ENCODE data around the gene PRKAR1A.
A peak's percentile ranks its signal among the peaks of the same experiment; 100 is the strongest.
"Not testable (repeated sequence)": the region's sequence is repeated elsewhere in the genome, so short reads cannot be mapped to it uniquely, and the experiment has no call there.

PRKAR1A gene

DNA sequence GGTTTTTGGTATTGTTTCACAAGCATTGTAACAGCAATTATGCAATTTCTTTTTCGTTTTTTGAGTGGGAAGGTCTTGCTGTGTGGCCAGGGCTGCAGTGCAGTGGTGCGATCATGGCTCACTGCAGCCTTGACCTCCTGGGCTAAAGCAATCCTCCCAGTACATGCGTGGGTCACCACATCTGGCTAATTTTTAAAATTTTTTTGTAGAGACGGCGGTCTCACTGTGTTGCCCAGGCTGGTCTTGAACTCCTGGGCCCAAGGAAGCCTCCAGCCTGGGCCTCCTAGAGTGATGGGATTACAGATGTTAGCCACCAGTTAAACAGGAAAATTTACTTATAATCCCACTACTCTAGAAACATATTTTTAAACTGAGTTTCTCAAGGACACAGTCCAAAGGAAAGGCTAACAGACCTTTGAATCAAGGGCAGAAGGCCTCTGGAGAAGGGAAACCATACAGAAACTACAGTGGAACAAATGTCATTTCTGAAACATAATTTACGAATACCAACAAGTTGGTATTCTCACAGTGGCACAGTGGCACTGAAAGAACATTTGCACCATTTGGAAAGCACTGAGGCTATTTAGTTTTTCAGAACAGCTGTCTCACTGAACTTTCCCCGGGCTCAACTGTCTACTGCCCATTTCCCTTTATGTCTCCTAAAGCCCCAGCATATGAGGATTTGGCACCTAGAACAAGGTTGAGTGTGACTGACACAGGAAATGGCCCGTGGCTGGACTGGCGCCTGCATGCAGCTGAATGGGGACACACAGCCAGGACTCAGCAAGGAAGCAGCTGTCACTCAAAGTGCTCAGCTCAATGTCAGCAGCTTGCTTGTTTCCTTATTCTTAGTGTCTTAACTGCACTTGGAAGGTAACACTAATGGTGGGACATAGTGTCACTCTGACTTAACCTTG lies 2.8 kb upstream of the PRKAR1A start:
- FAIRE-seq, result no peak
- DNase-seq (ENCODE audit: insufficient read length, low spot score), result no peak

GRCh38 chr17:68511254-68511670 lies 968 bp upstream of the PRKAR1A start:
- no peak for FAIRE-seq
- DNase-seq (ENCODE audit: insufficient read length, low spot score), result no peak

DNA sequence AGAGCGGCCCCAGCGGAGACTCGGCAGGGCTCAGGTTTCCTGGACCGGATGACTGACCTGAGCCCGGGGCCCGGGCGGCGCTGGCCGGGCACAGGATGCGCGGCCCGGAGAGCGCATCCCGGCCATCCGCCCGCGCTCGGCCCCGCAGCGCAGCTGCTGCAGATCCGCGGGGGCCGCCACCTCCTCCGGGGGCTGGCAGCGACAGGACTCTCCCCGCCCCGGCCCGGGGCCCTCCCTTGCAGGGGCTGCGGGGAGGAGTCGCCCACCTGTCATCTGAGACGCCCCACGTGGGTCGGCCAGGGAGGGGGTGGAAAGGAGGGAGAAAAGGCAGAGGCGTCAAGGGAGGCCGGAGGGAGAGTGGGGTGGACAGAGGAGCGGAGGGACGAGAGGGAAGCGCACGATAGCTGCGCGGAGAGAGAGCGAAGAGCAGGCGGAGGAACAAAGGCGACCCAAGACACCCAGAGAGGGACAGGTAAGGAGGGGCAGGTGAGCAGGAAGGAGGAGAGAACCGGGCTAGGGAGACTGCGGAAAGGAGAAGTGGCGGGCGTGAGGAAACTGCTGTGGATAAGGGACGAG lies 471 bp upstream of the PRKAR1A start:
- peak; percentile 91 for DNase-seq (ENCODE audit: insufficient read length, low spot score)
- FAIRE-seq, result peak; percentile 51

DNA sequence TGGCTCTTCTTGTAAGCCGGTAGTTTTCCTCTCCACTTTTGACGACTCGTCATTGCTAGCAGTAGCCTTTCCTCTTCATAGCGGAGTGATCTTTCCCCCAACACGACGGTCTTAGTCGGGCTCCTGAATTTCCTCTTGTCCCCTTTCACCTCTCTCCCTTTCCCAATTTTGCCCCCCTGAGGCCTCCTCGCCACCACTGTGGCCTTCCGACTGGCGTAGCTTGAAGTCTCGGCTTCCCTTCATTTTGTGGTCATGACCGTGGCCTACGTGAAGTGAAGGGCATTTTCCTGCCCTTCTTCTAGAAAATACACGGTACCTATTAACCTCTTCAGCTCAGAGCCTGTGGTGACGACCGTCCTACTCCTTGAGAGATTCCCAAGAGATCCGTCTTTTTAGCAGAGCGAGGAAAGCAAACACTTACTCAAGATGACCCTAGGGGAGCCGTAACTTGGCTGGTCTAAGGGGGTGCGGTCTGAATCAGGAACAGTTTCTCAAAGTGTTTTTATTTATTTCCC lies 787 bp downstream of the PRKAR1A start:
- DNase-seq (ENCODE audit: insufficient read length, low spot score) (peak; percentile 34), FAIRE-seq (peak; percentile 54)

DNA sequence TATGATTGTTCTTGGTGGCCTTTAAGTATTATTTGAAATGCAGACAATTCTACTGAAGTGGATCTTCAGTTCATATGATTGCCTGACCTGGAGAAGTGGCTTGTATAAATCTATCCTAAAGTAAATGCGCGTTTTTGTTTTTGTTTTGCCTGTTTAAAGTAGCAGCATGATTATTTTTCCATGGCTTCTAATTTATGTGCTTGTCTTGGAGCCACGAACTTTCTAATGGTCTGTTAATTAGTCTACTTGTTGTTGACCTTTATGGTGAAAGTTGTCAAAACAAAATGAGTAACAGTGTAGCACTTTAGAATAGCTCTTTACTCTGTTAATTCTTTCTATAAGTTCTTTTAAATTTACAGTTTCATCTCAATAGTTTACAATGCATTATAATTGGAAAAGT lies 1.7 kb downstream of the PRKAR1A start:
- no peak for FAIRE-seq

DNA sequence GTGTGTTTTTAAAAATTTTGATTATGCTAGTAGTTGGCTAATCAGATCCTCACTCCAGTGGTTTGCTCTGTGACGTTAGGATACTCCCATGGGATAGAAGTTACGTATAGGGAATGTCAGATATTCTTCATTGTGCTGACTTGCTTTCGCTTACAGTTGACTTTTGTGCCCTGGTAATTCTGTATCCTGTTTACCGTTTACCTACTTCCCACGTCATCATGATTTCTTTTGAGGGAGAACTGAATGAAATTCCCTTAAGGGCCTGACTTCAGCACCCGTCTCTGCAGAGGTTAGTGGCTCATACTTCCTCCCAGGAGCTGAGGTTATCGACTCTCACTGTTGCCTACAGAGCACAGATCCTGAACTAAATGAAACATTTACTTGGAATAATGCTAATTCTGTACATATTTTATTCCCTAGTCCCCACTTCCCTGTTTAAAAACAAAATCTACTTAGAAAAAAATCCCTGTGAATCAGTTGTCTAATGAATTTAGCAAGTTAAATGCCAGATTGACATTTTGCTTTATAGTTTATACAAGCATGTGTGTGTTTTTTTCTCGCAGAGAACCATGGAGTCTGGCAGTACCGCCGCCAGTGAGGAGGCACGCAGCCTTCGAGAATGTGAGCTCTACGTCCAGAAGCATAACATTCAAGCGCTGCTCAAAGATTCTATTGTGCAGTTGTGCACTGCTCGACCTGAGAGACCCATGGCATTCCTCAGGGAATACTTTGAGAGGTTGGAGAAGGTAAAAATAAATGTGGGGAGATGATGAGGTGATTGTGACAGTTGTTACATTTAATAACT lies 2.8 kb downstream of the PRKAR1A start:
- DNase-seq (ENCODE audit: insufficient read length, low spot score), result no peak
- no peak for FAIRE-seq

More for the DNA sequence above, 1.7 kb downstream of the PRKAR1A start:
- no peak for DNase-seq (ENCODE audit: insufficient read length, low spot score)

DNA sequence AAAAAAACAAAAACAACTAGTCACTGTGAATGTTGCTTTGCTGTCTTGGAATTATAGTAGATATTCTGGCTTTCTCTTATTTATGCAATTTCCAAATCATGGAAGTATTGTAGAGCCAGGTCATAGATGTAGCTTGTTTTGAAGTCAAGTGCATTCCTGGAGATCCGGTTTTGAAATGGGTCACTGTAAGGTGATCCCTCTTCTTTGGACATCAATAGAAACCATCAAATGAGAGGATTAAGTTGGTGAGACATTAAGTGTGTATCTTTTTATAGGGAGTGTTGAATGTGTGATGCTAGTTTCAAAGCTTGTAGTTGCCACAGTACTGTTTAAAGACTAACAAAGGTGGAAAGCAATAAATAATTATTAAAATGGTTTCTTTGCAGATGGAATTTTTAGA lies 4.5 kb downstream of the PRKAR1A start:
- FAIRE-seq (no peak), DNase-seq (ENCODE audit: insufficient read length, low spot score) (no peak)

DNA sequence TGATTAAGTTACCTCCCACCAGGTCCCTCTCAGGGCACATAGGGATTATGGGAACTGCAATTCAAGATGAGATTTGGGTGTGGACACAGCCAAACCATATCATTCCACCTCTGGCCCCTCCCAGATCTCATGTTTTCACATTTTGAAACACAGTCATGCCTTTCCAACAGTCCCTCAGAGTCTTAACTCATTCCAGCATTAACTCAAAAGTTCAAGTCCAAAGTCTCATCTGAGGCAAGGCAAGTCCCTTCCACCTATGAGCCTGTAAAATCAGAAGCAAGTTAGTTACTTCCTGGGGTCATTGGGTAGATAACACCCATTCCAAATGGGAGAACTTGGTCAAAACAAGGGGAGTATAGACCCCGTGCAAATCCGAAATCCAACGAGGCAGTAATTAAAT lies 5.4 kb downstream of the PRKAR1A start:
- FAIRE-seq, result not testable (repeated sequence)

GRCh38 chr17:68518063-68518815 lies 6.0 kb downstream of the PRKAR1A start:
- FAIRE-seq (no peak), DNase-seq (ENCODE audit: insufficient read length, low spot score) (no peak)

More for the DNA sequence above, 5.4 kb downstream of the PRKAR1A start:
- not testable (repeated sequence) for DNase-seq (ENCODE audit: insufficient read length, low spot score)

DNA sequence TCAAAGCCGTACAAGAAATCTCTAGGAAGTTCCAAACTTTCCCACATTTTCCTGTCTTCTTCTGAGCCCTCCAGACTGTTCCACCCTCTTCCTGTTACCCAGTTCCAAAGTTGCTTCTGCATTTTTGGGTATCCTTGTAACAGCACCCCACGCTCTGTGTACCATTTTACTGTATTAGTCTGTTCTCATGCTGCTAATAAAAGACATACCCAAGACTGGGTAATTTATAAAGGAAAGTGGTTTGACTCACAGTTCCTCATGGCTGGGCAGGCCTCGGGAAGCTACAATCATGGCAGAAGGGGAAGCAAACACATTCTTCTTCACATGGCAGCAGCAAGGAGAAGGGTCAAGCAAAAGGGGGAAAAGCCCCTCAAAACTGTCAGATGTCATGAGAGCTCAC lies 6.8 kb downstream of the PRKAR1A start:
- FAIRE-seq; DNase-seq (ENCODE audit: insufficient read length, low spot score): not testable (repeated sequence)

- peak; percentile 44 for FAIRE-seq
- DNase-seq (ENCODE audit: insufficient read length, low spot score), result no peak
These were observed 7.7 kb downstream of the PRKAR1A start for GRCh38 chr17:68519911-68520310.

DNA sequence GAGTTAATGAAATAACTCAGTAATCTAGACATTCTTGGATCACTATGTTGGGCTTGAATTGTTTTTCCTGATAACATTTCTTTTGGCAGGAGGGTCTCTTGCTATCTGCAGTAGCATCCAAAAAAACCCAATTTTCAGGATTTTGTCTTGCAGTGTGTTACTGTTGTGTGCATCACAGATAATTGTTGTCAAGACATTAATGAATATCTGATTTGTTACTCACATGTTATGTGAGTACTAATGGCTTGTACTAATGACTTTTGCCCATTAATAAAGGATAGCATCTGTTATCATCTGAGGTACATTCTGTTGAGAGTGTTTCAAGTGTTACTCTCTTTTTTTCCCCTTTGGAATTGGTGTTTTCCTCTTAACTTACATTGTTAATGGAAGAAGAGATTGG lies 10.0 kb downstream of the PRKAR1A start:
- no peak for DNase-seq (ENCODE audit: insufficient read length, low spot score)
- no peak for FAIRE-seq

DNA sequence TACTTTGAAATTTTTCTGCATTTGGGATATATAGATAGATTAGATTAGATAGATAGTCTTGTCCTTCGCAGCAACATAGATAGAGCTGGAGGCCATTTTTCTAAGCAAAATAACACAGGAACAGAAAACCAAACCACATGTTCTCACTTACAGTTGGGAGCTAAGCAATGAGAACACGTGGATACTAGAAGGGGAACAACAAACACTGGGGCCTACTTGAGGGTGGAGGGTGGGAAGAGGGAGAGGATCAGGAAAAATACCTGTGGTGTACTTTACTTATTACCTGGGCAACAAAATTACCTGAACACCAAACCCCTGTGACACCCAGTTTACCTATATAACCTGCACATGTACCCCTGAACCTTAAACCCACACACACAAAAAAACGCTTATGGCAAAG lies 14.3 kb downstream of the PRKAR1A start:
- DNase-seq (ENCODE audit: insufficient read length, low spot score) (no peak), FAIRE-seq (no peak)

DNA sequence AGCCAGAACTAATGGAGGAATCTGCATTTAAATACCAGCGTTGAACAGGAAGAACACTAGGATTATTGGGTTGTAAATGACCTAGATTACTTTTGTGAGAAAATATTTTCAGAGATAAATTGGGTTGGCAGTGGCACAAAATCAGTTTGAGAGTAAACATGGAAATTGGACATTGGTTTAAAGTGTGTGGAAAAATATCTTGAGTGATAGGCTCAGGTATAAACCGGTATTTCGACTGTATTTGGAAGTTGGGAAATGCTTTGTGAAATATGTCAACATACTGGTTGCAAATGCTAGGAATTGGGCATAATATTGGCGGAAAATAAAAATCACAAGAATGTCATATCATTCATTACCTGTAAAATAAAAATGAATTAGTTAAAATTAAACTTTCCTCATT lies 15.1 kb downstream of the PRKAR1A start:
- no peak for DNase-seq (ENCODE audit: insufficient read length, low spot score)
- no peak for FAIRE-seq

GRCh38 chr17:68531252-68531651 lies 19.0 kb downstream of the PRKAR1A start:
- DNase-seq (ENCODE audit: insufficient read length, low spot score) (no peak), FAIRE-seq (no peak)

- DNase-seq (ENCODE audit: insufficient read length, low spot score) (no peak), FAIRE-seq (no peak)
These were observed 20.6 kb downstream of the PRKAR1A start for GRCh38 chr17:68532826-68533225.

GRCh38 chr17:68533887-68534694 lies 21.9 kb downstream of the PRKAR1A start:
- DNase-seq (ENCODE audit: insufficient read length, low spot score) (no peak), FAIRE-seq (no peak)

GRCh38 chr17:68534695-68535088 lies 22.5 kb downstream of the PRKAR1A start:
- FAIRE-seq (no peak), DNase-seq (ENCODE audit: insufficient read length, low spot score) (no peak)

DNA sequence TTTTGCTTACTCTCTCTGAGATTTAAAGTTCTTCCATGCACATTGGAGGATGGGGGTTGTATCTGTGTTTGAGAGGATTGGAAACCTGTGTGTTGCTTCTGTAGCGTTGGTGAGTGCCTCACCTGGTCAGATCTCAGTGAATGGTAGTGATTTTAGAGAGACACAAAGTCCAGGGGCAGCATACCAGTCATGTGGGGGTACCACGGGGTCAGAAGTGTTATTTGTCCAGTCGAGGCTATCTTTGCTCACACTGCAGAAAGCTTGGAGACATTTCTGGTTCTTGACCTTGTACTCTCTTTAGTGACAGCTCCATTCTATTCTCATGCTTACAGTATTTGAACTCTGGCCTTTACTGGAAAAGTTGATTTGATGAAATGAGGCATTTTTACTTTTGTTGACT lies 23.7 kb downstream of the PRKAR1A start:
- no peak for DNase-seq (ENCODE audit: insufficient read length, low spot score)
- FAIRE-seq, result no peak
